SK-MEL-5 (cell line): ENCODE measurements around the gene ACTA1. TPM values are rescaled to one million over a fixed set of nuclear protein-coding genes. Genes with fewer than 3 reads are reported as not detected.

Experiments
- DNase-seq: peaks from one replicate; pipeline ENCODE4 v3.0.0-alpha.2; 2016; ENCODE audit warnings: low read depth, low spot score
- in situ Hi-C: cut with HindIII; loops from 2 replicates; pipeline ENCODE4 v1.10.0; 2016; ENCODE audit warnings: low sequenced_read_pairs, high pct_unique_total_duplicates, low pct_unique_long_range_greater_than_20kb
- small RNA-seq, 2 experiments: library from RNA; depleted of rRNA; stranded (forward); fragments of <200 nt; gene quantifications; one replicate each; pipeline ENCODE3, GENCODE V24; 2014
- total RNA-seq: library from RNA; depleted of rRNA; stranded (reverse); fragments of >200 nt; shearing (Covaris generic); gene quantifications from 2 replicates; pipeline ENCODE4 v1.2.3, GENCODE V29; 2014; rRNA removed

The ACTA1 gene
- total RNA-seq, 1 experiment from 2014 or later, result 0.16 TPM

DNA sequence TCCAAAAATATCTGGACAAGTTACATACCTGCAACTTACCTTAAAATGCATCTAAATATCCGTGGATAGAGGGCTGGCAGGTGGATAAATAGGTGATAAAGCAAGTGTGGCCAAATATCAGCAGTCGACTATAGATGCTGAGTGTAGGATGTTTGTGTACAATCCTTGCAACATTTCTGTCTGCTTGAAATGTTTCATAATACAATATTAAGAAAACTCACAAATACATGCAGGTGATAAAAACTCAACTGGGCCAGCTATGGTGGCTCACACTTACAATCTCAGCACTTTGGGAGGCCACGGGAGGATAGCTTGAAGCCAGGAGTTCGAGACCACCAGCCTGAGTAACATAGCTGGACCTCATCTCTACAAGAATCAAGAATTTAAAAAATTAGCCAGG, 41.0 kb downstream of the ACTA1 start:
- in situ Hi-C loops, result no loop called here
- no peak for DNase-seq

DNA sequence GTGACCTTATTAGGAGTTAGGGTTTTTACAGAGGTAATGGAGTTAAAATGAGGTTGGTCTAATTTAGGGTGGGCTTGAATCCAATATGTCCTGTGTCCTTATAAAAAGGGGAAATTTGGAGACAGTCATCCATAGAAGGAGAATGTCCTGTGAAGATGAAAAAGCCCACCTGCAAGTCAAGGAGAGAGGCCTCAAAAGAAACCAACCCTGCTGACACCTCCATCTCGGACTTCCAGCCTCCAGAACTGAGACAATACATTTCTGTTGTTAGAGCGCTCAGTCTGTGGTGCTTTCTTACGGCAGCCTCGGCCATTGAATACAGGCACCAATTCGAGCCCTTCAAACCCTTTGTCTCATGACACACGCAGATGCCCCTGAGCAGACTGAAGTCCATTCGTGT, 43.8 kb downstream of the ACTA1 start:
- DNase-seq, result no peak
- in situ Hi-C loops, result no loop called here

DNA sequence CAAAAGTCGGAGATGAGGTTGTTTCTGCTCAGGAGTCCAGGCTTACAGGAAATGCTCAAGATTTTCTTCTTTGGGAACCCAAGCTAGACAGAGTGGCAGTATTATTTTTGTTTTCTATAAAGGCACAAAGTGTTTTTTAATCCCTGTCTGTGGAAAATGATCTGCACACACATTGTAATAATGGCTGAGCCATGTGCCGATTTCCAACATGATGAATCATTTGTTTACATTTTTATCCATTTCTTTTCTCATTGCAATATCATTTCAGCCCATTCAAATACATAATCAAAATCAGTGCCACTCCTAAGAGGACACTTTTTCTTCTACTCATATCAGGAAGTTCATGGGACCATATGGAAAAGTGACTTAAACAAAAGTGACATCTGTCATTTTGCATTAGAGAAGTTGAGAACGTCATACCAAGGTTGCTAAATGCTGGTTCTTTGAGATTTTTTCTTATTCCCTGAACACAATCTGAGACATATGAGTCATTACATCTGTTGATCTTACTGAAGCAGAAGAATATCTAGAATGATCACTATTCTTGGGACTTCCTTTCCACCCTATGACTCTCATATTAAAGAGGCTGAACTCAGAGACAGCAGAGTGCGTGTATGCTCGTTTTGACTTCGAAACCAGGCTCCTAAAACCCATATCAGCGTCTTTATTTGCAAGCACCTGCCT, 44.9 kb downstream of the ACTA1 start:
- no peak for DNase-seq
- in situ Hi-C loops, result no loop called here

- in situ Hi-C loops, result no loop called here
- DNase-seq, result peak; percentile 41
These were observed 47.9 kb downstream of the ACTA1 start for GRCh38 chr1:229385853-229386456.

DNA sequence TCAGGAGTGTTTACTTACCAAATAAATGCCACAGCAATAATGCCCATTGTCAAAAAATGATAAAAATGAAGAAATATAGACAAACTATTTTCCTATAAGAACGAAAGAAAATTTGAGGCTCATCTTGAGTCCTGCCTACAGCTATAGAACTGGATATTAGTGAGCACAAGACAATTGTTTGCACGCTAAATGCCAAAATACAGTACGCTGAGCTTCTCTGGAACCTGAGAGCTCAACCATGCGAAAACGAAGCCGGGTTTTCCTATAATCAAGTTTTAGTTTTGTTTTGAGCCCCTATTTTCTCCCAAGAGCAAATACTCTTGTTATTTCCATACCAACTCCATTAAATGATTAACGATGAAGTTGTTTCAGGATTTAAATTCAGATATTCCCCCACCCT, 49.1 kb downstream of the ACTA1 start:
- in situ Hi-C loops, result no loop called here
- DNase-seq, result no peak

GRCh38 chr1:229383961-229384360, 49.9 kb downstream of the ACTA1 start:
- in situ Hi-C loops, result no loop called here
- no peak for DNase-seq

DNA sequence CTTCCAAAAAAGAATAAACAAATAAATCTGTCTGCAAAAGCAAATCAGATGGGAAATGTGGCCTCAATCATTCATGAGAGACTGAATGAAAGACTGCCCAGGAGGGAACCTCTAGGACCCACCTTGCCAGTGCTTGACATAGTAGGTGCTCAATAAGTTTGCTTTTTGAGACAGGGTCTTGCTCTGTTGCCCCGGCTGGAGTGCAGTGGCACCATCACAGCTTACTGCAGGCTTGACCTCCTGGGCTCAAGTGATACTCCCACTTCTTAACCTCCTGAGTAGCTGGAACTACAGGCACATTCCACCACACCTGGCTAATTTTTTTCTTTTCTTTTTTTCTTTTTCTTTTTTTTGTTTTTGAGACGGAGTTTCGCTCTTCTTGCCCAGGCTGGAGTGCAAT, 50.7 kb downstream of the ACTA1 start:
- in situ Hi-C loops, result no loop called here
- DNase-seq, result no peak

Small RNA genes lying within 50 kb of the gene (small RNA-seq; reads per million reads assigned to genes)
- gene RN7SKP276 (0 reads per million in 2 experiments), gene RNU6-180P (0 reads per million in 2 experiments)

Other genes starting within 250 kb of the ACTA1 start
- 35.9 and 41.1 TPM in 2 replicates for gene RAB4A, start 163.0 kb downstream of the ACTA1 start, total RNA-seq
- gene CCSAP, start 91.0 kb downstream of the ACTA1 start, total RNA-seq, result 26.2 and 26.6 TPM in 2 replicates
- 43.3 and 44.5 TPM in 2 replicates for gene NUP133, start 74.2 kb upstream of the ACTA1 start, total RNA-seq
- 17.8 and 20.0 TPM in 2 replicates for gene ABCB10, start 124.6 kb upstream of the ACTA1 start, total RNA-seq
- gene TAF5L, start 192.0 kb upstream of the ACTA1 start, total RNA-seq, result 21.5 TPM in 2 replicates
- gene URB2, start 192.2 kb upstream of the ACTA1 start, total RNA-seq, result 17.5 and 17.6 TPM in 2 replicates